Measurements from ENCODE around the gene RGS6.

Gene RGS6

DNA sequence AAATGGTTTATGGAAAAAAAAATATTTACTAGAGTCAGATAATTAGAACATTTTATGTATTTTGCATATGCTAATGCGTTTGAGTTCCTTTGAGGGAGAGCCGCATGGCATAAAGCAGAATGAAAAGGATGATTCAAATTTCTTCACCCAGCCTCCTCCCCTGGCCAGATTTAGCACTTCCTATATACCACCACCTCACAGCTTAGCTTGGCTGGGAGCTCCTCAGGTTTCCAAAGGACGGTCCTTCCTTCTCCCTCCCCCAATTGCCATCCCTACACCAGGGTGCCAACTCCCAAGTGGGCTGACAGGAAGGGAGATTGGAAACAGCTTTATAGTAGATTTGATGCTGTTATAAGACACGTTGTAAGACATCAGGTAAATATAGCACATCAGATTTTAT, 157.4 kb downstream of the RGS6 start:
- DNase-seq = no peak

DNA sequence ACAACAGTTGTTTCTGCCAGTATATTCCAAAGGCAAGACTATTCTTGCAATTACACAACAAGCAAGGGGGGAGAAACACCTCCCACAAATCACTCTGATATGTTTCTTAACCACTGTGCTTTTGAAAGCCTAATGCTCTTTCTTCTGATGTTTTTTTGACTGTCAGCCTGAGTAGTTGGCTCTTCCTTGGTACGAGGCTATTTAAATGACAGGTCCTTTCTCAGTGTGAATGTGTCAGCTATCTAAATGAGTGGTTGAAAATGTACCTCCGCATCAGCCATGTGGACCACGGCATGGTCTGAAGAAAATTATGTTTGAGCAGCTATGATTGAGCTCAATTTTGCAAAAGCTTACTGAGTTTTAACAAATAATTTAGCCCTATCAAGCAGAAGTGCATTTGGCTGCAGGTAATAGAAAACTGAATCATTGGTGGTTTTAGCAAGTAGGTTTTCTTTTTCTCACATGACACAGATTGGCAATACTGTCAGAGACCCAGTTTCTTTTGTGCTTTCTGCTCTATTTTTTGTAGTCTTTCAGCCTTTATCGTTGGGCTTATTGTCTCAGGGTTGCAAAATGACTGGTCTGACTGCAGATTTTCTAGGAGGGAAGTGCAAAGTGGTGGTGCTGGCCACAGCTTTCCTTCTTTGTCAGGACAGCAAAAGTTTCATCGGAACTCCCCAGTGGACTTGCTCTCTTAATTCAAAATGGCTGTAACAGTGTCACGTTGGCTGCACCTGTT, 162.8 kb downstream of the RGS6 start:
- no peak for DNase-seq

DNA sequence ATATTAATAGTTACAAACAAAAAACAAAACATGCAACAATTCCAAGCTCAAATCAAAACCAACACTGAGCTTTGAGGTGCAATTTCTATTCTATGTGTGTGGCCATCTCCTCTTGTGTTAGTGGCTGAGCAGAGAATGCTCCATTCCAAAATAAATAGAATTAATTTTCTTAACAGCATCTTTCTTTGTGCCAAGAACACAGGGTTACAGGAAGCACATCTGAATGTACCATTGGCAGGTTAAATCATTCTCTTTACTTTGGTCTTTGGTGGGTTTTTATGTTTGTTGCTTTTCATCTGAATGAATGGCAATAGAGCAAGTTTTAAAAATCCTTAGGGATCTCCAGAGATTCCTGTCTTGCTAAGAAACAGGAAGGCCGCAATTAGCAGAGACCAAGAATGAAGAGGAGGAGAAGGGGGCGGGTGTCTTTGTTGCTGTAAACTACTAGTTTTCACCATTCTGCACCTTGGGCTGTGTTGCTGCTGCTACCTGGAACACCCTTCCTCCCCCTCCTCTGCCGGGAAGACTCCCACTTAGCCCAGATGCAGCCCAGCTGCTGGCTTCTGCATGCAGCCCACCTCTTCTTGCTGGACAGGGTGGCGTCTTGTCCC, 165.0 kb downstream of the RGS6 start:
- DNase-seq = no peak

DNA sequence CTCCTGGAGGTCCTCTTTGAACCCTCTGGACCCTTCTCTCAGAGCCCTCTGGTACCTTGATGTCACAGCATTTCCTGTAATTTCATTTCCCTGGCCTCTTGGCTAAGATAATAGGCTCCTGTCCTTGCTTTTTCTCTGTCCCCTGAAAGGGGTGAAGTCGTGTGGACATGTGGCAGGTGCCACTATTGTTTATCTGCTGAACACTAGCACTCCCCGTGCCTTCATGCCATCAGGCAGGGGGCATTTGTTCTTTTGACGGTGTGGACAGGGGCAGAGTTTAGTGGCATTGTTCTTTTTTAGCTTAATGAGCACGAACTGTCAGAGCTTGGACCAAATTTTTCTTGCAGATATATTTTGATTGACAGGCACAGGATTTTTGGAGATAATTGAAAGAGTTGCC, 166.0 kb downstream of the RGS6 start:
- DNase-seq = no peak

DNA sequence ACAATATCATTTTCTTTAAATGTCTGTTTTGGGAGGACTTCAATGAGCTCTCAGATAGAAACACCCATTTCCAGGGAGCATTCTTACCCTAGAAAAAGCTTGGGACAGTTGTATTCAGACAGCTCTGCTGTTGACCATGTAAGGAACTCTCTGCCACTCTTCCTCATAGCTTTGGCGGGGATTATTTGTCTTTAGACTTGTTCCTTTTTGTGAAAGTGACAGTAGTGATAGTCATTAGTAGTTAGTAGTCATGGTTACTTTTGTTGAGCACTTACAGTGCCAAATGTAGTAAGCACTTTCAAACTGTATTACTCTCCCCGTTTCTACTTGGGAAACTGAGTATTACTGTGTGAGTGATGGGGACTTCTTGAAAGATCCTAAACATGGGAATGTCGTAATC, 167.3 kb downstream of the RGS6 start:
- no peak for DNase-seq

DNA sequence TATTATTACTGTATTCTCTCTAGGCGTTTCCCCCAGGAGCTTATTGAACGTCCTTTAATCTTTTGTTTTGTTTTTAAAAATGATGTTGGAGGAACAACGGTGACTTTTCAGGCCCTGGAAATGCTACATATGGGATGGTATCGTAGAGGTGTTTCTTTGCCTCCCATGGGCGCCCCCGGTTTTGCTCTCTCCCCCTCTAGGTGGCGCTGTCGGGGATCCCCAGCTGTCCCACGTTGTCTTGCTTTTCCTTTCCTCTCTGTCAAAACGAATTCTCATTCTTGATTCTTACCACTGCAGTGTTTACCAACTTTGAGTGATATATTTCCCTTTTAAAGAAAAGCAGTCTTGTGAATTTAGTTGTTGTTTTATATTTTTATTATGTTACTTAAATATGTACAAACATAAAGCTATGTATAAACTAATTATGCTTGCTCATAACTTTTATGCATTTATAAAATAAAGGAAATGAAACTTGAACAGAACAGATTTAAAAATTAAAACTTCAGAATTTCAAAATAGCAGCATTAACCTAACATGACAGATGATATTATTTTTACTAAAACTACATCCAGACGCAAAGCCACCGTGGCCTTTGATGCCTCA, 171.9 kb downstream of the RGS6 start:
- DNase-seq = no peak

DNA sequence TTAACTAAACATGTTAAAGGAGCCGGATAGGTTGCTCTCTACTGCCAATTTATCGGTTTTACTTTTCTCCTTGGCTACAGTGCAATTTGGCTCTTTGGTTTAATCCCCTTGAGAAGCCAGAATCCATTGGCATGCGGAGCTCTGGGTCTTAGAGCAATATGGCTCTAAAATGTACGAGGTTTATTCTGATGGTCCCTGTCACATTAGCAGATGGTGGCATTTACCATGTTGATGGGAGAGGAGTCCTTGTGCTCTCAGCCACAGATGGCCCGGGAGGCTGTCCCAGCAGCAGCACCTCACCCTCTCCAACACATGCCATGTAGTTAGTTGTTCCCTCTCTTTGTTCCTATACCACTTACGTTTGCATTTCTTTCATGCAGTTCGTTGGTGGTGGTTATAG, 179.7 kb downstream of the RGS6 start:
- no peak for DNase-seq

DNA sequence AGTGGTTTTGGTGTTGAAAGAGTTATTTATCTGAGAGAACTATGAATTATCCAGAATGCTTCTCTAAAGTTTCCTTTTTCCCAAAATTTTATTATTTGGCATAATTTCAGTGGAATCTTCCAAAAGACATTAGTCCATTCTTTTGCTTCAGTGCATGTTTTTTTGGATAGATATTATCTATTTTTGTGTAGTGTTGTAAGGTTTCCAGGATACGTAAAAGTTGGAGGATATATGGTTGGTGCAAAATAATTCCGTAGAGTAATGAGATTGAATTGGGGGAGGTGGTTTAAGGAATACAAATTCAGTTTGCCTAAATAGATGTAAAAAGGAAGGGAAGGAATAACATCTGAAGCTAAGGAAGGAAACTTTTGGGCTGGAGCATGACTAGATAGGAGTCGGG, 186.6 kb downstream of the RGS6 start:
- no peak for DNase-seq

DNA sequence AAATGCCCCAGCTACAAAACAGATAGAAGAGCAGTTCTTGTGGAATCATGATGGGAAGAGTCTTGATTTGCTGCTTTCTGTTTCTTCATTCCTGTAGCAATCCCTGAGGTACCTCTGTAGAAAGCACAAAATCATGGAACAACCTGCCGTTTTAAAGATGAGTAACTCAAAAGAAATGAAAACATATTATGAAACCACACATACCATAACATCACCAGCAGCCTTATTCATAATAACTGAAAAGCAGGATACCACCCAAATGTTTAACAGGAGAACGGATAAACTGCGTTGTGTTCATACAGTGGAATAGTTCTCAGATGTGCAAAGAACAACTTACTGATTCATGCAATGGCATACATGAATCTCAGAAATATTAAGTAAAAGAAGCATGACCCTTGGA, 188.1 kb downstream of the RGS6 start:
- DNase-seq = no peak

DNA sequence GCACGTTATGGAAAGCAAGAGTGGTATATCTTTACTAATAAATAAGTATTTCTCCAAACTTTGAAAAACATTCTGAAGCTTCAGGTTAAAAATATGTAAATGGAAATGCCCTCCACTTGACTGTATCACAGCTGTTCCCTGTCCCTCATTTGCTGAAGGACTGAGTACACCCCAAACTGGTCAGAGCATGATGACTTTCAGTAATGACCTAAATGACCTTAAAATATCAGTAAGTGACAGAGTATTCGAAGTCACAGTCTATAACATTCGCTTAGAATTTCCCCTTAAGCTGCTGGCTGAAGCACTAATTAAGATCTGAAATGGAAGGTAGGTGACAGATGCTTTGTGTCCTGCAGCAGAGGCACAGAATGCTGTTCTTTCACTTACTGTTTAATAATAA, 191.5 kb downstream of the RGS6 start:
- DNase-seq = no peak

DNA sequence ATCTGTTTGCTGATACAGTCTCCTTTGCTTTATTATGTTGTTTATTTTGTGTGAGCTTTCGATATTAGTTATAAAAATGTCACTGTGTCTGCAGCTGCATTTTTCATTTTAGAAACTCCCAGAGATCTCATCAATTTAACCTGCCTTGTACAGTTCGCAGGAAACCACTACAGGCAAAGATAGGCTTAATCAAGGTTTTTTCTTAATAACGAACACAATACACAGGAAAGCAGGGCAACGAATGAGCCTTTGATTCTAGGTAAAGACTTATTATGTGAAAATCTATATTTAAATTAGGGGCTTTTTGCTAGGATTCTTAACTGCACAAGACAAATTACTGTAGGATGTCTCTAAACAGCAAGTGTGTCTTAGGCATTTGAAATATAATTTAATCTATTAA, 191.9 kb downstream of the RGS6 start:
- DNase-seq = no peak

DNA sequence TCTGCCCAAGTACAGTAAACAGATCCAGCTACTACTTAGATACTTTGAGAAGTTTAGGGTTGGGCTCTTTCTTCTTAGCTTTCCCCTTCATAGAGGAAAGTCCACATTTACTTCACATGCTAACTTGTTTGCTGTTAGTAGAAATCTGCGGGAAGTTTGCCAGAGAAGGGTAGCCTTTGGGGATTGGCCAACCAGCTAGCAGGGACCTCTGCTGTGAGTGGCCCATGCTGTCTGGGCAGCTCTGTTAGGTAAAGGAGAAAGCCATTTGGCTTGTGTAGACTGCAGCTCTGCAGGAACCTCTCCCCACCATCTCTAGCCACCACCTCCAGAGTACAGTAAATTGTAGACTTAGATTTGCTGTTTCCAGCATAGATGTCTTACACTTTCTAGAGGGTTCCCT, 193.9 kb downstream of the RGS6 start:
- no peak for DNase-seq

DNA sequence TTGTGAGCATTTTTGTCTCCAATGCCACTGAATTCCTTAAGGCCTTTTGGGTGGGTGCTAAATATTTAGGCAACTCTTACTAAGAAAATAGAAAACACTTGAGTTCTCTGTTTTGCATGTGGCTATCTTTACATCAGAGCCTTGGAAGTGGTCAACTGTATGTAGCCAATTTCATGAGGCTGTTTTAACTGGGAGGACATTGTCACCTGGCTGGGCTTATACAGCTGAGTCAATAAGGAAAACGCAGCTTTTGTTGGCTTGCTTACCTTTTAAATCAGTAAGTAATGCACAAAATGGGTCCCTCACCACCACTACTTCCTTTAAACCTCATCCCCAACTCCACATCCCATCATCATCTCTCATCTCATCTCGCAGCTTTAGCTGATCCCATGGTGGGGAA, 194.3 kb downstream of the RGS6 start:
- DNase-seq = no peak

DNA sequence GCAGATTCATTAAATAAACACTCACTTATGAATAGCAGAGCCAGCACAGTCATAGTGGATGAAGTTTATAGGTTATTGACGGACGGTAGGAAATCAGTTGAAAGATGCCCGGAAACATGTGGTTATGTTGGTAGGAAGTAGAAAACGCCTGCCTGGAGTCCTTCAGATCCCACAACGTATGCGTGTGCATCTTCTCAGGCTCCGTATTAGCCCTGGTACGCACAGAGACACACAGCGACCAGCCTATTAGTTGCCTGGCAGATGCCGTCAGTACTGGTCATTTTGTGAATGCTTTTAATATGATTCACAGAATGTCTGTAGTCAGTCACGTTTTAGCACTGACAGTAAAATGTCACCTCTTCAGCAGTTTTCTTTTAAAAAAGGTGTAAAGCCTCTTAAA, 196.4 kb downstream of the RGS6 start:
- no peak for DNase-seq

DNA sequence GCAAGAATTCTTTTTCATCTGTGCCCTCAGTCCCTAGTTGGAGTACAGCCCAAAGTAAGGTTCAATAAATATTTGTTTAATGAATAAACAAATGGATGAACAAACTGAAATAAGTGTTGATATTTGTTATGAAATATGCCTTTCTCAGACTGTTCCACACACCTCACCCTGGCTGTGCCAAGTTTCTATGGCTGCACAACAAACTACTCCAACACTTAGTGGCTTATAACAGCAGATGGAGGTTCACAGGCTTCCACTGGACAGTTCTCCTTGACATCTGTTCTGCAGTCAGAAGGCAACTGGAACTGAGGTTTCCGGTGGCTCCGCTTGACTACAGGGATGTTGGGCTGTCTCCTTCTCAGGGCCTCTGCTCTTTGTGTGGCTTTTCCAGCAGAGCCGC, 197.1 kb downstream of the RGS6 start:
- DNase-seq = no peak

DNA sequence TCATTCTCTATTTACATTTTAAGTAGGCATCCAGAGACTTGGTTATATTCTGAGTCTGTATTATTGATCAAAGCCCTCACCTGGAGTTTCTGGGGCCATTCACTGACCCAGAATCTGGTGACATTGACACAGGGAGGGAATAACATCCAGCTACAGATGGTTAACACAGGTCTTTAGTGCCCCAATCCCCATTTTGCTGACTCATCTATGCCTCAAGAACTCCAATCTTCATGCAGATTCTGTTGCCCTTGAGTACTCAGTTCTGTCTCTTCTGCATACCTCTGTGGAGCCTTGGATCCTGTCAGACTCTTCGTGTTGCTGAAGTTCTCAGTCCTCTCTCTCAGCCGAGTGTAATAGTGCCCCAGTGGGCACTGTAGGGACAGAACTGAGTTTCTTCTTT, 208.9 kb downstream of the RGS6 start:
- no peak for DNase-seq

DNA sequence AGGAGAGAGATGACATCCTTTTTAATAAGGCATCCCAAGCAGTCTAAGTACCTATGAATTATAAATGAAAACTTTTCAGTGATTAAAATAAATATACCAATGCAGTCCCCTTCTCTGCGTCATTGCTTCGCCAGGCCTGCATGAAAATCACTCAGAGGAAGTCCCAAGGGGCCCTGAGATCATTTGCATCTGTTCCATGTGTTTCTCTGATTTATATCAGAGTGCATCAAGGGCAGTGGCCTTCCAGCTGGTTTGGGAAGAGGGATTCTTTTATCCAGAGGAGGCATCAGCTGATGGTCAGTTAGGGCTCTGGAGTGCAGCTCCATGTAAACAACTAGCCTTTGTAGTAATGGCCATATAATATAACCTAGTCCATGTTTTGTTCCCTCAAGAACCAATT, 210.1 kb downstream of the RGS6 start:
- peak; percentile 31 for DNase-seq

DNA sequence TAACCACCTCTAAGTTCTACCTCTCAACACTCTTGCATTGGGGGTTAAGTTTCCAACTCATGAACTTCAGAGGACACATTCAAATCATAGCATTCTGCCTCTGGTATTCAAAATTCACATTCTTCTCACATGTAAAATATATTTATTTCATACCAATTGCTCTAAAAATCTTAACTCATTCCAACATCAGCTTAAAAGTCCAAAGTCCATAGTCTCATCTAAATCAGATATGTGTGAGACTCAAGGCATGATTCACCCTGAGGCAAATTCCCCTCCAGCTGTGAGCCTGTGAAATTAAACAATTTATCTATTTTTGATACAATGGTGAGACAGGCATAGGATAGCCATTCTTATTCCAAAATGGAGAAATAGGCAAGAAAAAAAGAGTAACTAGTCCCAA, 214.0 kb downstream of the RGS6 start:
- no peak for DNase-seq

DNA sequence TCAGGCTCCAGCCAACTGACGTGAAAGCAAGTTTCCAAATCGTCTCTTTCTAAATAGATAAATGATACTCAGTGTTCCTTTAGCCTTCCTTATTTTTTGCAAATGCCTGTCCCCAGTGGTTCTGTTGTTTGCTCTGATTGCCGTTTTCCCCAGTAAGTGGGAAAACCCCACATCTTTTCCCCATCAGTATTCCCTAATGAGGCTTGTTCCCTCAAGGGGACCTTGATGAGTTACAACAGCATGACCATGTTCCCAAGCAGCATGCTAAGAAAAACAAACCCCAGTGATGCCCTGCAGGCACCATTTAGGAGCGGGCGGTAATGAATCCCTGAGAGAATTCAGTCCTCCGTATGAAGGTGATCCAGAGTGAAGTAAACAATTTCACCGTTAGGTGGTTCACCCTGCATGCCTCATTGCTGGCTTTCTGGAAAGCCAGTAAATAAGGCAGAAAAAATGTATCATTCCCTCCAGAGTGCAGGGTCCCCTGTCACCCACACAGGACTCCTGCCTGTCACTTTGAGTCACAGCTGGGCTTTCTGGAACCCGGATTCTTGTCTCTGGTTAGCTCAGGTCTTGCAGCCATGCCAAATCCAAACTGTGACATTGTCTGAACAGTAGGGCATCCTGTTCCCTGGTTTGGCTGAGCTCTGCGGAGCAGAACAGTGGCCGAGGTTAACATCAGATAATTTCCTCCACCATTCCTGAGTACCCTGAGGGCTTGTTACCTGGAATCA, 222.6 kb downstream of the RGS6 start:
- DNase-seq = no peak

DNA sequence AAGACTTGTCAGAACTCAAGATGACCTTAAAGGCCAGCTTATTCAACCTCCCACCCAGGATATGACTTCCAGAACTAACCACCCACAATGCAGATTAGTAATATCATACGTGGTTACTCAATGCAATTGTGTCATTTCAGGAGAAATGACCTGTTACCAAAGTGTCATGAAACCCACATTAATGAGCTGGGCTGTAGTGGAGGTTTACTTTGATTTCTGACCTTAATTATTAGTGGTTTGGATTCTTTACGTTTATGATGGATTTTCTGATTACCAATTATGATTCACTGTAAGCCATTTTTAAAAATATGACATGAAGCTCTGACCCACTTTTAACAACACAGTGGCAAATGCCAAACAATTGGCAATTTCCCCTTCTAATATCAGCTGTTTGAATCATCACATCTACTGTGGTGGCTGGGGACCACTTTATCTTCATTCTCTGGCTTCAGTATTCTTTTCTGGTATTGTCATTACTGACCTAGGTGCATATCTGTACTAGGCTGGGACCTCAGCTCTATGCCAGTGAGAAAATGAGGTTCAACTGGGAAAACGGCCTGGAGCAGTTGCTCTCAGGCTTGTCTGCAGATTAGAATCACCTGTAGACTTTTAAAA, 223.3 kb downstream of the RGS6 start:
- no peak for DNase-seq

DNA sequence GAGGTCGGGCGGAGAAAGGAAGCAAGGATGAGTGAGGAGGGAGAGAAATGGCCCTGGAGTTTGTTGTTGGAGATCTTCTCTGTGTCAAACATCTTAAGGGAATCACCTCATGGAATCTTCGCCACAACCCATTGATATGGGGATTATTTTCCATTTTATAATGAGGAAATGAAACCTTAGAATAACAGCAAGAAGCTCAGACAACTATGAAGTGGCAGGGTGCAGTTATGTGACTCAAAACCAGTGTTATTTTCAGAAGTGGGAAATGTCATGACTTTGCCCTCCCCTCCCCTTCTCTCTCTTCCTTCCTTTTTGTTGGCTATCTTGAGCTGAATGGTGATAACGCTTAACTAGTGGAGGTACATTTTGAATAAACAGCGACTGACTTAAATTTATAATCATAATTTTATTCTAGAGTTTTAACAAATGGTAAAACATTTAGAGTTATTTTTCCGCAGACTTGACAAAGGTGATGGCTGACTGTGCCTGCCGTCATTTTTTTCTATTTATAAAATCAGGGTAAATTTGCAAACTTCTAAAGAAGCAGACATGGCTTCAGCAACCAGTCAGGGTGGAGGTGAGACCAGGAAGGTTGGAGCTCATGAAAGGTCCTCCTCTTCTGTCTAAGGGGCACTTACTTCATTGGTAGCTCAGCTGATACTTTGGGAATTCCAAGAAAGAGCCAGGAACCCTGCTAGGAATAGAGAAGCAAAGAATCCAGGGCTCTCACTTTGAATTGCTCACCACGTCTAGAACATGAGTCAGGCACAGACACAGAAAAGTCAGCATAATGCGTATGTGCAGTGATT, 232.4 kb downstream of the RGS6 start:
- DNase-seq = no peak

DNA sequence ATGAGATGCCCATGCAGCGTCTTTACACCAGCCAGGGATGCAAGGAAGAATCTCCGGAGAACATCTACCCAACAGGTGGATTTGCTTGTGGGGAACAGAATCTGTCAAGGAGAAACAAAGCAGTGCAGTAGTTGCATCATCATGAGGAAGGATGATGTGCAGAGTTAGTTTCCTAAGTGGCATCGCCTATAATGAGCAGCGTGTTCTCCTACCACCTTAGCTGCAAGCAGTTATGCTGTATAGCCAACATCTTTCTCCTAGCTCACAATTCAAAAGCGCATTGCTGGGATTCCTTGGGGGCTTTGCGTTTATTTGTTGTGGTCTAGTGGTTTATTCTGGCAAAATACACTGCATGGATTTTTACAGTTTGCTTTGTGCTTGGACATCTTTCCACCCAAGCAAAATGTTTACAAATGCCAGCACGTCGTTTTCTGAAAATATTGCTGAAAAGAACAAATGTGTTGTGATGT, 233.0 kb downstream of the RGS6 start:
- no peak for DNase-seq

DNA sequence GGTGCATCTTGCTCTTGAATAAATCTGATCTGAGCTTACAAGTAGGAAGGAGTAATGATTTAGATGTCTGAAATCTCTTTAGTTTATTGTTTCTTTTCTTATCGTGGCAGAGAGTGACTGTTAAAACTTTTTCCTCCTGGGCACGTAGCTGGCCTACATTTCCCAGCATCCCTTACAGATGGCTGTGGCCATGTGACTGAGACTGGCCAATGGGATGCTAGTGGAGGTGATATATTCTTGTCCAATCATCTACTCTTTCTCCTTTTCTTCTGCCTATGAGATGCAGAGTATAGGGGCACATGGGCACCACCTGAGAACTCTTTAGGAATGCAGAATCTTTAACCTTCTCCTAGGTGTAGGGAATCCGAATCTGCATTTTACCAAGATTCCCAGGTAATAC, 237.3 kb downstream of the RGS6 start:
- DNase-seq = no peak
